GM12872 (cell line): ENCODE measurements around the gene FAM3D.

Experiments
- TF ChIP-seq, protein P1 (sequence below): IDR thresholded peaks from 3 replicates; pipeline ENCODE4 v1.5.1; 2011; ENCODE audit warnings: low read depth, mild to moderate bottlenecking, low read length, moderate library complexity; ENCODE audit not compliant: insufficient read depth

The FAM3D gene

DNA sequence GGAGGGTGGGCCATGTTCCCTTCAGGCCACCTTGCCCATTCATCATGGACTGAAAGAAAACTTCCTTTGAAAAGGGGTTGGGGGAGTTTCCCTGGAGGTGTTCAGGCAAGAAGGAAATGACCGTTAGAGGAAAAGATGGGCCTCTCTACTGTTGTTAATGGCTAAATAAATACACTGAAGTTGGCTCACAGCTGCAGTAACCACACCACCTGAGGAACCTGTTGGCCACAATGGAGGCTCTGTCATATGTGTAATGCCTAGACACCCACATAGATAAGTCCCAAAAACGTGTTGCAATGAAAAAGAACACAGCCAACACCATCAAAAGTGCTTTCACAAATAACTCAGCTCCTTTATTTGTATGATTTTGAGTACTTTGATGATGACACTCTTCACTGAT, 38.2 kb upstream of the FAM3D start:
- TF ChIP-seq, protein P1, sequence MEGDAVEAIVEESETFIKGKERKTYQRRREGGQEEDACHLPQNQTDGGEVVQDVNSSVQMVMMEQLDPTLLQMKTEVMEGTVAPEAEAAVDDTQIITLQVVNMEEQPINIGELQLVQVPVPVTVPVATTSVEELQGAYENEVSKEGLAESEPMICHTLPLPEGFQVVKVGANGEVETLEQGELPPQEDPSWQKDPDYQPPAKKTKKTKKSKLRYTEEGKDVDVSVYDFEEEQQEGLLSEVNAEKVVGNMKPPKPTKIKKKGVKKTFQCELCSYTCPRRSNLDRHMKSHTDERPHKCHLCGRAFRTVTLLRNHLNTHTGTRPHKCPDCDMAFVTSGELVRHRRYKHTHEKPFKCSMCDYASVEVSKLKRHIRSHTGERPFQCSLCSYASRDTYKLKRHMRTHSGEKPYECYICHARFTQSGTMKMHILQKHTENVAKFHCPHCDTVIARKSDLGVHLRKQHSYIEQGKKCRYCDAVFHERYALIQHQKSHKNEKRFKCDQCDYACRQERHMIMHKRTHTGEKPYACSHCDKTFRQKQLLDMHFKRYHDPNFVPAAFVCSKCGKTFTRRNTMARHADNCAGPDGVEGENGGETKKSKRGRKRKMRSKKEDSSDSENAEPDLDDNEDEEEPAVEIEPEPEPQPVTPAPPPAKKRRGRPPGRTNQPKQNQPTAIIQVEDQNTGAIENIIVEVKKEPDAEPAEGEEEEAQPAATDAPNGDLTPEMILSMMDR: no peak

DNA sequence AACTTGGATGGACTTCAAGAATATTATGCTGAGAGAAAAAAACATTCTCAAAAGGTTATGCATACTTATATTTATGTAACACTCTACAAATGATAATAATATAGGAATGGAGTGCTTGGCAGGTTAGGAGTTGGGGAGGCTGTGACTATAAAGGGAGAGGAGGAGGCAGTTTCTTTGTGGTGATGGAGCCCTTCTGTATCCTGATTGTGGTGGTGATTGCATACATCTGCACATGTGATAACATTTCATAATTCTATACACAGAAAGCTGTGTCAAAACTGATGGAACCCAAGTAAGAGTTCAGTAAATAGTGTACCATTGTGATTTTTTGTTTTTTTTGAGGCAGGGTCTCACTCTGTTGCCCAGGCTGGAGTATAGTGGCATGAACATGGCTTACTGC, 31.7 kb upstream of the FAM3D start:
- TF ChIP-seq, protein P1: no peak

DNA sequence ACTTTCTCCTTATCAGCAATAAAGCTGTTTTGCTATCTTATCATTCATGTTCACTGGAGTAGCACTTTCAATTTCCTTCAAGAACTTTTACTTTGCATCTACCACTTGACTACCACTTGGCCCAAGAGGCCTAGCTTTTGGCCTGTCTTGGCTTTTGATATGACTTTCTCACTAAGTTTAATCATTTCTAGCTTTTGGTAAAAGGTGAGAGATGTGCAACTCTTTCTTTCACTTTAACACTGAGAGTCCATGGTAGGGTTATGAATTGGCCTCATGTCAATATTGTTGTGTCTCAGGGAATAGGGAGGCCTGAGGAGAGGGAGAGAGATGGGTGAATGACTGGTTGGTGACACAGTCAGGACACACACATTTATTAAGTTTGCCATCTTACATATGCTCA, 31.0 kb upstream of the FAM3D start:
- TF ChIP-seq, protein P1: no peak

DNA sequence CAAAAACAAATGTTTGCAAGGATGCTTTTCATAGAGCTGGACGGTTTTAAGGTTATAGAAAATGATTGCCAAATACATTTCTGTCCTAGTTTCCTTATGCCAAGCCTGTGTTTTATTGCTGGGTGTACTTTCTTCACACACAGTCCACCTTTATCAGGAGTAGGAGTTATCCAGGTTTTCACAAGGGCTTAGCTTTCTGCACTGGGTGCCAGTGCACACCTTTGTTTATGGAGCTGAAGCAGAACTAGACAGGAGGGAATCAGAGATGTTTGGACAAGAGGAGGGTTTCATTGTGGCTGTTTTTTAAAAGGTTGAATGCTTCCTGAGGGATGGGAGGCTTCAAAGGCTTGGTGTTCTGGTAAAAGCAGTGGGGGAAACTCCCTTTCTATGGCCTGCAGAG, 29.5 kb upstream of the FAM3D start:
- TF ChIP-seq, protein P1: no peak

DNA sequence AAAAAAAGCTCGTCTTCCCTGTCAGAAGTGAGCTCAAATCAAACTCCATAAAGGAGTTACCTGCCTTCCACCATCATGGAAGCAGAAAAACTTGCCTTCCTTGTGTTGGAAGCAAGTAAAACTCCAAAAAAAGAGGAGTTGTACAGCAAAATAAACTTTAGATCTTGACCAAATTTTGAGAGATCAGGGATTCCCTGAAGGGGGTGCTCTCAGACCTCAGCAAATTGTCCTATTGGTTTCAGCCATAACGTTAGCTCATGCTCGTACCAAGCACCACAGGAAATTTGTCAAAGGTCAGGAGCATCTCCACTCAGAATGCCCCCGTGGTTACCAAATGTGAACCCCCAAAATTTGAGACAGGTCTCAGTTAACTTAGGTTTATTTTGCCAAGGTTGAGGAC, 28.7 kb upstream of the FAM3D start:
- TF ChIP-seq, protein P1: peak; percentile 29; the same call in 1 of the 3 replicates

DNA sequence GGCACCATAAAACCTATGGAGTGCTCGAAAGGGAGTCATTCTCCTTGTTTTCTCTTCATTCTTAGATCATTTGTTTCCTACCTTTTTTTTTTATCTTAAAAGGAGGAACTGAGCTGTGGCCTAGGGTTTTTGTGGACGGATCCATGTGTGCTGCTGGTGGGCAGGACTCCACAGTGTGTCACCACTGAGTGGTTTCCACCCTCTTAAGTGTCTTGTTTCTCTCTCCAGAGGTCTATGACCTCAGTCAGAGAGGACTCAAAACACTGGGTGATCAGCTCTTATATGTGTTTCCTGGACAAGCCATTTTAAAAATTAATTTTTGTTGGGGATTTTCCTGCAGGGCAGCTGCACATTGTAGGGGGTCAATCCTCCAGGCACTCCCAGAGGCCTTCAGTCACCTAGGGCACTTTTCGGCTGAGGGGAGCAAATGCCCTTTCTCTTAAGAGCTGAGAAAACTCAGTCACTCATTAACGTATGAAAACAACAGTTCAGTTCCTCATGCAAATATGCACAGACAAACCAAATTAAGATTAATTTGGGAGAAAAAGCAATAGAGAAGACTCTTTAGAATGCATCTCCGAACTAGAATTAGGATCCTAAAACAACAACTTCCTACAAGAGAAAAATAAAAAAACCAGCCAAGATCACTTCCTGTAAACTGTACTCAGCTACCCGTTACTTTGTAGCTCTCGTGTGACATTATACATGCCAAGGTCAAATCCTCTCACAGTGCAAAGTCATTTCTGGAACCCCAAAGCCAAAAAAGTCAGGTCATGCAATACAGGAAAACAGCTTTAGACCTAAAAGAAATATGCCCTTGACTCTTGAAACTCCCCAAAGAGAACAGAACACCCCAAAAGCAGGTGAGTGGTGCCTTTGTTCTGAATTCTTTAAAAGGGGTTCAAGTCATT, 27.6 kb upstream of the FAM3D start:
- TF ChIP-seq, protein P1: peak; percentile 13; the same call in 1 of the 3 replicates

DNA sequence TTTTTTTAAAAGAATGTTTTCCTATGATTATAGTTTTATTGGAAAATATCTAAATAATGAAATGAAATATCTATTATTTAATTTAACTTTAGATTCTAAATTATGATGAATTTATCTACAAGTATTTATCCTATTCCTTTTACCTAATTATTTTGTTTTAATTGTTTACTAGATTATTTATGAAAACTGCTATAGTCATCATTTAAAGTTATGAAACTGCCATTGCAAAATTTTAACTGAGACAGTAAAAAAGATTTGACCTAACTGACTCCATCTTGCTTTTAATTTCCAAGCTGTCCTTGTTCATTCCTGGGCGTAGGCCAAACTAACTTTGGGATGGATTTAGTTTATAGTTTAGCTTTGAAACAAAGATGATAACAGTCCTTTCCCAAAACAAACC, 25.9 kb upstream of the FAM3D start:
- TF ChIP-seq, protein P1: no peak
